PC-9 (cell line): Measurements from ENCODE around the gene HELZ2. TPM values are rescaled to one million over a fixed set of nuclear protein-coding genes. Genes with fewer than 3 reads are reported as not detected.

Experiments used
- BruUV-seq: library from RNA; stranded (reverse); fragments of 400-500 nt; replicated peaks from 2 replicates; lab custom pipeline; 2021; lab: Mats Ljungman, UMichigan
- CTCF ChIA-PET: fragments of 300-600 bp; sonication (Branson Sonifier 250); formaldehyde crosslinking; loops from one replicate; lab custom pipeline; 2022; ENCODE audit warnings: antibody characterized with exemption; lab: Charles Lee
- POLR2A ChIA-PET: fragments of 300-600 bp; sonication (Branson Sonifier 250); formaldehyde crosslinking; loops from one replicate; lab custom pipeline; 2022; ENCODE audit warnings: antibody characterized with exemption; ENCODE audit not compliant: unreplicated experiment; lab: Charles Lee
- DNase-seq, 2 experiments: peaks; one replicate each; pipeline versions ENCODE4 v3.0.0 to v3.0.0-alpha.2; 2015 to 2022; ENCODE audit warnings: mixed read lengths in 1 of 2
- H2AFZ ChIP-seq: fragments of 200-600 bp; sonication (generic); 2 replicates; pipeline ENCODE4 v1.8.1; 2017; ENCODE audit warnings: antibody characterized with exemption
- H3F3A ChIP-seq: fragments of 200-600 bp; sonication (generic); 2 replicates; pipeline ENCODE4 v1.8.1; 2017; ENCODE audit warnings: antibody characterized with exemption, mild to moderate bottlenecking, low read depth; ENCODE audit not compliant: insufficient read depth
- H3K27ac ChIP-seq: fragments of 200-600 bp; sonication (generic); 2 replicates; pipeline ENCODE4 v1.6.1; 2016; ENCODE audit warnings: mixed run types
- H3K27me3 ChIP-seq: fragments of 200-600 bp; sonication (generic); 2 replicates; pipeline ENCODE4 v1.6.1; 2016; ENCODE audit warnings: low read depth, mixed run types; ENCODE audit not compliant: insufficient read depth
- H3K36me3 ChIP-seq: fragments of 200-600 bp; sonication (generic); 2 replicates; pipeline ENCODE4 v1.6.1; 2016; ENCODE audit warnings: low read depth, mixed run types
- H3K4me1 ChIP-seq: fragments of 200-600 bp; sonication (generic); replicated peaks from 2 replicates; pipeline ENCODE4 v1.6.1; 2016; ENCODE audit warnings: mixed run types; ENCODE audit not compliant: insufficient read depth
- H3K4me2 ChIP-seq: fragments of 200-600 bp; sonication (generic); 2 replicates; pipeline ENCODE4 v1.6.1; 2017; ENCODE audit warnings: mixed run types
- H3K4me3 ChIP-seq: fragments of 200-600 bp; sonication (generic); 2 replicates; pipeline ENCODE4 v1.6.1; 2016; ENCODE audit warnings: mixed run types
- H3K79me2 ChIP-seq: fragments of 200-600 bp; sonication (generic); 2 replicates; pipeline ENCODE4 v1.6.1; 2017; ENCODE audit warnings: low read depth, mixed run types
- H3K9me2 ChIP-seq: fragments of 200-600 bp; sonication (generic); 2 replicates; pipeline ENCODE4 v1.8.1; 2017; ENCODE audit warnings: mild to moderate bottlenecking; ENCODE audit not compliant: insufficient read depth
- H3K9me3 ChIP-seq: fragments of 200-600 bp; sonication (generic); 2 replicates; pipeline ENCODE4 v1.8.1; 2016; ENCODE audit warnings: low read depth; ENCODE audit not compliant: insufficient read depth
- H4K20me1 ChIP-seq: fragments of 200-600 bp; sonication (generic); 2 replicates; pipeline ENCODE4 v1.8.1; 2017; ENCODE audit not compliant: insufficient read depth
- CTCF ChIP-seq: fragments of 200-600 bp; sonication (generic); conservative IDR thresholded peaks from 2 replicates; pipeline ENCODE4 v1.6.1; 2017; ENCODE audit warnings: mixed run types, antibody characterized with exemption, mild to moderate bottlenecking, moderate library complexity
- EZH2 ChIP-seq: fragments of 200-600 bp; sonication (generic); IDR thresholded peaks from 2 replicates; pipeline ENCODE4 v1.8.0; 2017; ENCODE audit warnings: antibody characterized with exemption, low read depth
- intact Hi-C: fragments of 100-400 bp; cut with micrococcal nuclease; formaldehyde crosslinking; loops from one replicate; pipeline ENCODE4 v1.10.0; 2022; ENCODE audit not compliant: unreplicated experiment
- total RNA-seq: library from RNA; stranded (reverse); gene quantifications from 2 replicates; pipeline ENCODE4 v1.2.3, GENCODE V29; 2021

The HELZ2 gene
- total RNA-seq, 1 experiment from 2014 or later: 33.7 TPM

GRCh38 chr20:63551068-63551467, 23.0 kb downstream of the HELZ2 start:
- no TSS peak for BruUV-seq
- Histone ChIP-seq H3K79me2 (no peaks in the 10 kb centered on the region), H3F3A (peaks cover 17% of the 10 kb centered on the region), H3K27ac (no peak overlapping the region), H4K20me1 (no peaks in the 10 kb centered on the region), H3K4me3 (no peak overlapping the region), H2AFZ (no peak overlapping the region), H3K36me3 (no peaks in the 10 kb centered on the region), H3K4me2 (no peak overlapping the region), H3K9me3 (no peaks in the 10 kb centered on the region), H3K9me2 (no peaks in the 10 kb centered on the region), H3K4me1 (peaks cover 35% of the 10 kb centered on the region), H3K27me3 (no peaks in the 10 kb centered on the region)
- POLR2A ChIA-PET: no interaction called here
- TF ChIP-seq EZH2: no peak
- no peak for TF ChIP-seq CTCF
- CTCF ChIA-PET: no interaction called here
- intact Hi-C loops: loop anchor here (5.0 kb wide), 1 partner anchor 91 kb away; no protein-coding TSS in a partner anchor
- DNase-seq: no peak

DNA sequence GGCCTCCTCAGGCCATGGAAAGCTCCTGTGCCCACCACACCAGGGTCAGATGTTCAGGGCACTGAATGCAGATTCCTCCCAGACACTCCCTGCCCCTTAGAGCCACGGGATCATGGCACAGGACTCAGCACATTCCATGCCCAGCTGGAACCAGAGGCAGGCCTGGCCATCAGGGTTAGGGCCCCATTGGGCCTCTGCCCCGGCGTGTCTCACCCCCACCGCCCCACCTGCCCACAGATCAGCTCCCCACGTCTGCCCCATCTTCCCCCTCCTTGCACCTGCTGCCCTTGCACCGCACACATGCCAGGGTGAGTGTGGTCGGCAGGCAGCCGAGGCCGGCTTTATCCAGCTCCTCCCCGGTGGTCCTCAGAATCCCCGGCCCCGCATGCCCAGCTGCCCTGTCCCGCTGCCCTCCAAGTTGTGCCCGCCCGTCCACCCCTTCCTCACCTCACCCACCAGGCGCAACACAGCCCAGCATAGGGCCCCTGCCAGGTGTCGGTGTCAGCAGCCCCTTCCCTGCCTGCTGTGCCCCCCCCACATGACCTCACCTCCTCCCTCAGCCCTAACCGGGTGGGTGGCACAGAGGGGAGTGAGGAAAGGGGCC, 24.3 kb downstream of the HELZ2 start:
- Histone ChIP-seq H3K79me2 (no peaks in the 10 kb centered on the region), H3K4me3 (no peak overlapping the region), H3K27me3 (no peaks in the 10 kb centered on the region), H4K20me1 (no peaks in the 10 kb centered on the region), H3K9me3 (no peaks in the 10 kb centered on the region), H2AFZ (no peak overlapping the region), H3K36me3 (no peaks in the 10 kb centered on the region), H3K4me1 (peaks cover 48% of the 10 kb centered on the region), H3F3A (peaks cover 28% of the 10 kb centered on the region), H3K9me2 (no peaks in the 10 kb centered on the region), H3K27ac (no peak overlapping the region), H3K4me2 (no peak overlapping the region)
- POLR2A ChIA-PET: interaction anchor here (0.6 kb wide), 2 partner anchors 157 to 320 kb away, joined by 3 to 4 read pairs; no protein-coding TSS in a partner anchor
- CTCF ChIA-PET: no interaction called here
- intact Hi-C loops: loop anchor here (5.0 kb wide), 1 partner anchor 93 kb away; no protein-coding TSS in a partner anchor
- TF ChIP-seq CTCF: no peak
- TF ChIP-seq EZH2: no peak
- DNase-seq: no peak
- BruUV-seq: no TSS peak

DNA sequence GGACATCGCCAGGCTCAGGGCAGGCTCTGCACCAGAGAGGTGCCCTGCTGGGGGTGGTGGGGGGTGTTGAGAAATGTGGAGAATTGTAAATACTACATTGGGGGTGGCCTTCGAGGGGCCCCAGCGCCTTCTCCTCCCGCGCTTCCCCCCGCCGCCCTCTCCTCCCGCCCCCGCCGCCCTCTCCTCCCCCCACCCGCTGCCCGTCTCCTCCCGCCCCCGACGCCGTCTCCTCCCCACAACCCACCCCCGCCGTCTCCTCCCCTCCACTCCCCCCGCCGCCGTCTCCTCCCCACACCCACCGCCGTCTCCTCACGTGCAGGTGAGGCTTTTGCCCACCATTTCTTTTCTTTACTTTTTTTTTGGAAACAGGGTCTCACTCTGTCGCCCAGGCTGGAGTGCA, 25.0 kb downstream of the HELZ2 start:
- no peak overlapping the region for H3K4me3 ChIP-seq
- no peaks in the 10 kb centered on the region for H3K36me3 ChIP-seq
- POLR2A ChIA-PET: no interaction called here
- H4K20me1 ChIP-seq: no peaks in the 10 kb centered on the region
- no peak overlapping the region for H2AFZ ChIP-seq
- H3K27ac ChIP-seq: no peak overlapping the region
- no TSS peak for BruUV-seq
- intact Hi-C loops: no loop called here
- no peaks in the 10 kb centered on the region for H3K79me2 ChIP-seq
- DNase-seq: no peak
- no peaks in the 10 kb centered on the region for H3K9me2 ChIP-seq
- no peaks in the 10 kb centered on the region for H3K27me3 ChIP-seq
- H3F3A ChIP-seq: peaks cover 34% of the 10 kb centered on the region; the same call in 1 of the 2 replicates
- H3K9me3 ChIP-seq: no peaks in the 10 kb centered on the region
- CTCF ChIA-PET: no interaction called here
- no peak for TF ChIP-seq EZH2
- TF ChIP-seq CTCF: no peak
- H3K4me1 ChIP-seq: peaks cover 55% of the 10 kb centered on the region
- no peak overlapping the region for H3K4me2 ChIP-seq
